H1 (cell line): ENCODE measurements around the gene MIA2. TPM values are rescaled to one million over a fixed set of nuclear protein-coding genes. Genes with fewer than 3 reads are reported as not detected.
"Not testable (repeated sequence)": the region's sequence is repeated elsewhere in the genome, so short reads cannot be mapped to it uniquely, and the experiment has no call there.

ENCODE experiments used
- CTCF ChIA-PET: fragments of 300-600 bp; sonication (Branson Sonifier 250); formaldehyde crosslinking; loops from one replicate; lab custom pipeline; 2021; ENCODE audit not compliant: partially characterized antibody; lab: Charles Lee
- POLR2A ChIA-PET: fragments of 300-600 bp; sonication (Branson Sonifier 250); formaldehyde crosslinking; loops from one replicate; lab custom pipeline; 2021; ENCODE audit warnings: inconsistent platforms; ENCODE audit not compliant: partially characterized antibody; lab: Charles Lee
- DNase-seq, 2 experiments: peaks; one replicate each; pipeline versions ENCODE4 v3.0.0 to v3.0.0-alpha.2; 2010 to 2022; ENCODE audit warnings: low spot score in 2 of 2, low read depth in 1 of 2, mixed read lengths in 1 of 2
- FAIRE-seq: peaks from 2 replicates; lab custom pipeline; 2011; peaks lifted over from hg19 to GRCh38; lab: Jason Lieb, UNC
- H2AFZ ChIP-seq: 2 replicates; pipeline ENCODE4 v1.8.1; 2012; ENCODE audit warnings: low read length, inconsistent platforms
- H2AK5ac ChIP-seq: 2 replicates; pipeline ENCODE4 v1.6.1; 2013; ENCODE audit warnings: low read depth, low read length
- H2BK120ac ChIP-seq: replicated peaks from 2 replicates; pipeline ENCODE3; 2013; ENCODE audit warnings: low read depth, low read length, inconsistent platforms
- H2BK12ac ChIP-seq: 2 replicates; pipeline ENCODE4 v1.6.1; 2013; ENCODE audit warnings: low read depth, low read length
- H2BK15ac ChIP-seq: 2 replicates; pipeline ENCODE4 v1.6.1; 2013; ENCODE audit warnings: low read length
- H2BK20ac ChIP-seq: 2 replicates; pipeline ENCODE4 v1.6.1; 2013; ENCODE audit warnings: low read length
- H2BK5ac ChIP-seq: 2 replicates; pipeline ENCODE4 v1.6.1; 2013; ENCODE audit warnings: low read depth, low read length
- H3K14ac ChIP-seq: 2 replicates; pipeline ENCODE4 v1.6.1; 2013; ENCODE audit warnings: inconsistent platforms; ENCODE audit not compliant: insufficient read length
- H3K18ac ChIP-seq: 2 replicates; pipeline ENCODE4 v1.6.1; 2013; ENCODE audit warnings: low read length; ENCODE audit errors: extremely low read depth
- H3K23ac ChIP-seq: 2 replicates; pipeline ENCODE4 v1.6.1; 2013; ENCODE audit warnings: inconsistent platforms; ENCODE audit not compliant: insufficient read length
- H3K23me2 ChIP-seq: 2 replicates; pipeline ENCODE4 v1.6.1; 2013; ENCODE audit warnings: low read depth, low read length
- H3K27ac ChIP-seq: 2 replicates; pipeline ENCODE4 v1.6.1; 2011; ENCODE audit warnings: low read depth, low read length, inconsistent platforms
- H3K27me3 ChIP-seq, 4 experiments: replicated peaks in 1 of 4; 1 replicate in 1 of 4; 2 replicates in 3 of 4; pipeline versions ENCODE4 v1.6.1 to v1.8.1; 2011 to 2013; ENCODE audit warnings: low read length in 3 of 4, mild to moderate bottlenecking in 3 of 4, inconsistent platforms in 2 of 4, mixed read lengths in 2 of 4, moderate library complexity in 1 of 4; ENCODE audit not compliant: control insufficient read depth in 3 of 4, insufficient read depth in 3 of 4; ENCODE audit errors: extremely low read depth in 1 of 4
- H3K36me3 ChIP-seq, 4 experiments: 2 replicates each; pipeline versions ENCODE4 v1.6.1 to v1.8.1; 2011 to 2013; ENCODE audit warnings: mild to moderate bottlenecking in 4 of 4, low read length in 3 of 4, moderate library complexity in 2 of 4, control low read depth in 1 of 4, inconsistent platforms in 1 of 4; ENCODE audit not compliant: insufficient read depth in 4 of 4, control insufficient read depth in 2 of 4
- H3K4ac ChIP-seq: replicated peaks from 2 replicates; pipeline ENCODE3; 2013; ENCODE audit warnings: low read length, low read depth, mixed read lengths, inconsistent platforms; ENCODE audit not compliant: insufficient read length
- H3K4me1 ChIP-seq, 4 experiments: replicated peaks in 1 of 4; 1 replicate in 1 of 4; 2 replicates in 3 of 4; pipeline versions ENCODE4 v1.6.1 to v1.8.1; 2011 to 2013; ENCODE audit warnings: low read length in 3 of 4, inconsistent platforms in 2 of 4, mixed read lengths in 1 of 4; ENCODE audit not compliant: insufficient read depth in 4 of 4, control insufficient read depth in 3 of 4
- H3K4me2 ChIP-seq, 2 experiments: 2 replicates each; pipeline versions ENCODE4 v1.6.1 to v1.8.1; 2011 to 2013; ENCODE audit warnings: low read depth in 2 of 2, low read length in 2 of 2, control low read depth in 1 of 2, inconsistent platforms in 1 of 2, mild to moderate bottlenecking in 1 of 2; ENCODE audit not compliant: insufficient read depth in 1 of 2
- H3K4me3 ChIP-seq, 4 experiments: fragments of 200-600, 300-600 bp in 1 of 4; sonication (generic), shearing (Covaris generic), sonication (Bioruptor Twin) in 1 of 4; 2 replicates each; pipeline versions ENCODE4 v1.5.1 to v1.8.1; 2011 to 2016; ENCODE audit warnings: low read length in 4 of 4, low read depth in 3 of 4, control low read depth in 2 of 4, inconsistent platforms in 2 of 4, mild to moderate bottlenecking in 2 of 4, mixed read lengths in 1 of 4, moderate library complexity in 1 of 4; ENCODE audit not compliant: insufficient read depth in 2 of 4; ENCODE audit errors: extremely low read depth in 1 of 4
- H3K56ac ChIP-seq: replicated peaks from 2 replicates; pipeline ENCODE3; 2013; ENCODE audit warnings: low read depth, mild to moderate bottlenecking, mixed read lengths, low read length, inconsistent platforms; ENCODE audit not compliant: insufficient read length
- H3K79me1 ChIP-seq: 2 replicates; pipeline ENCODE4 v1.6.1; 2013; ENCODE audit warnings: low read depth, low read length, control low read depth
- H3K79me2 ChIP-seq, 2 experiments: 2 replicates each; pipeline versions ENCODE4 v1.6.1 to v1.8.1; 2012 to 2013; ENCODE audit warnings: low read length in 2 of 2, mild to moderate bottlenecking in 2 of 2, inconsistent platforms in 1 of 2; ENCODE audit not compliant: insufficient read depth in 2 of 2, control insufficient read depth in 1 of 2
- H3K9ac ChIP-seq, 4 experiments: replicated peaks in 1 of 4; 1 replicate in 1 of 4; 2 replicates in 3 of 4; pipeline versions ENCODE4 v1.6.1 to v1.8.1; 2011 to 2013; ENCODE audit warnings: low read depth in 3 of 4, low read length in 3 of 4, control low read depth in 2 of 4, mild to moderate bottlenecking in 2 of 4, moderate library complexity in 2 of 4, inconsistent platforms in 1 of 4; ENCODE audit errors: extremely low read depth in 1 of 4
- H3K9me3 ChIP-seq, 2 experiments: 2 replicates each; pipeline versions ENCODE4 v1.6.1 to v1.8.1; 2012 to 2013; ENCODE audit warnings: mild to moderate bottlenecking in 2 of 2, moderate library complexity in 2 of 2, control low read depth in 1 of 2, inconsistent platforms in 1 of 2, low read depth in 1 of 2, low read length in 1 of 2, mixed read lengths in 1 of 2; ENCODE audit not compliant: insufficient read depth in 2 of 2
- H4K20me1 ChIP-seq, 2 experiments: replicated peaks in 1 of 2; 2 replicates each; pipeline versions ENCODE3 to v1.8.1; 2011 to 2013; ENCODE audit warnings: inconsistent platforms in 2 of 2, low read length in 2 of 2, mild to moderate bottlenecking in 1 of 2; ENCODE audit not compliant: insufficient read depth in 2 of 2, control insufficient read depth in 1 of 2
- H4K5ac ChIP-seq: 2 replicates; pipeline ENCODE4 v1.6.1; 2013; ENCODE audit warnings: low read length, low read depth, mixed read lengths, inconsistent platforms; ENCODE audit not compliant: insufficient read length
- H4K8ac ChIP-seq: 2 replicates; pipeline ENCODE4 v1.8.0; 2013; ENCODE audit warnings: mild to moderate bottlenecking, moderate library complexity, low read length, inconsistent platforms; ENCODE audit not compliant: insufficient read depth; ENCODE audit errors: extremely low read depth
- H4K91ac ChIP-seq: replicated peaks from 2 replicates; pipeline ENCODE3; 2013; ENCODE audit warnings: low read length, mixed read lengths, inconsistent platforms; ENCODE audit not compliant: insufficient read length
- WGBS, 2 experiments: shearing (Covaris generic) in 1 of 2; methylation state at CpG; one replicate each; pipeline versions ENCODE4 v1.1.6 to v1.1.7; 2013 to 2015; ENCODE audit warnings: low lambda C conversion rate in 2 of 2, mixed read lengths in 2 of 2, inconsistent platforms in 1 of 2, low coverage in 1 of 2, missing lambda C conversion rate in 1 of 2; ENCODE audit not compliant: insufficient replicate concordance in 2 of 2, insufficient coverage in 1 of 2, insufficient read length in 1 of 2; ENCODE audit errors: extremely low coverage in 1 of 2, missing lambda C conversion rate in 1 of 2; 5-methylcytosine and 5-hydroxymethylcytosine counted together
- polyA plus RNA-seq, 7 experiments: library from polyadenylated mRNA; depleted of rRNA in 3 of 7; stranded (reverse) in 5 of 7; unstranded in 2 of 7; fragments of >200 nt in 5 of 7; fragments of 200-250 nt in 2 of 7; gene quantifications; 1 replicate in 5 of 7; 2 replicates in 1 of 7; 4 replicates in 1 of 7; pipeline versions ENCODE4 v1.2.1 to v1.2.3, GENCODE V29; 2011 to 2013; ENCODE audit warnings: missing spikeins in 2 of 7, mixed read lengths in 2 of 7
- total RNA-seq: library from RNA; stranded (reverse); fragmentation: NEBNext Ultra II Directional; extraction: Animal tissue kit (Norgen Biotek cat#: 25700); gene quantifications from 2 replicates; pipeline ENCODE4 v1.2.1, GENCODE V29; 2021

The MIA2 gene
- total and polyA plus RNA-seq, 2 of the 8 experiments (the other 6 are each of a cell fraction or from before 2014, with no cell fraction given) = 10.1 to 15.0 TPM

DNA sequence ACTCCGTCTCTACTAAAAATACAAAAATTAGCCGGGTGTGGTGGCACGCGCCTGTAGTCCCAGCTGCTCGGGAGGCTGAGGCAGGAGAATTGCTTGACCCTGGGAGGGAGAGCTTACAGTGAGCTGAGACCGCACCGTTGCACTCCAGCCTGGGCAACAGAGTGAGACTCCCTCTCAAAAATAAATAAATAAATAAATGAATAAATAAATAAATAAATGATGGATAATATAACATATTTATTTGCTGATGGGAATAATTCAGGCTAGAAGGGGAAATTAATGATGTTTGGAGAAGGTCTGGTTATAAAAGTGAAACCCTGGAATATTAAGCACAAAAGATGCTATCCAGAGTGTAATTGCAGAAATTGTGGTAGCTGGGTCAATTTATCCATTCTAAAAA is 107.4 kb downstream of the MIA2 start:
- H3K4me1 ChIP-seq, H3K27ac ChIP-seq, FAIRE-seq, H4K8ac ChIP-seq, H3K23ac ChIP-seq, H3K36me3 ChIP-seq, H3K9ac ChIP-seq, H3K9me3 ChIP-seq, H2AK5ac ChIP-seq, H2BK15ac ChIP-seq, H3K4me3 ChIP-seq, H2BK20ac ChIP-seq, H4K5ac ChIP-seq, H3K27me3 ChIP-seq, H2BK120ac ChIP-seq, DNase-seq, H3K14ac ChIP-seq, H3K56ac ChIP-seq, H3K4ac ChIP-seq, H2BK5ac ChIP-seq, H2BK12ac ChIP-seq, H4K91ac ChIP-seq, H3K23me2 ChIP-seq, H3K4me2 ChIP-seq, H3K79me2 ChIP-seq, H4K20me1 ChIP-seq, H2AFZ ChIP-seq, H3K18ac ChIP-seq, H3K79me1 ChIP-seq: not testable (repeated sequence)
- WGBS, 2 experiments = 98% methylated on average over 7 of the region's 7 CpGs; no CpG with 5 or more reads in 1 of the 2 experiments
- POLR2A ChIA-PET = interaction anchor here (1.7 kb wide), 1 partner anchor 166 kb away, joined by 5 read pairs; the partner anchor contains the start of gene PNN
- CTCF ChIA-PET = interaction anchor here (2.0 kb wide), 1 partner anchor 85 kb away, joined by 5 read pairs; no protein-coding TSS in a partner anchor
